OCI-LY1 (cell line): ENCODE measurements around the gene NSD2.

ENCODE experiments used
- H2AFZ ChIP-seq: fragments of 200-600 bp; sonication (generic), shearing (Covaris generic); 2 replicates; pipeline ENCODE4 v1.6.0; 2014; ENCODE audit warnings: antibody characterized with exemption, mild to moderate bottlenecking, low read length
- H3F3A ChIP-seq: fragments of 200-600 bp; sonication (generic), shearing (Covaris generic); 2 replicates; pipeline ENCODE4 v1.6.0; 2014; ENCODE audit warnings: mild to moderate bottlenecking, antibody characterized with exemption, low read length, moderate library complexity; ENCODE audit not compliant: insufficient read depth
- H3K27ac ChIP-seq: fragments of 200-600 bp; sonication (generic); 2 replicates; pipeline ENCODE4 v1.5.1; 2014; ENCODE audit warnings: low read length, mixed run types, mild to moderate bottlenecking, low read depth; ENCODE audit not compliant: poor library complexity, severe bottlenecking
- H3K27me3 ChIP-seq: fragments of 200-600 bp; sonication (generic); 2 replicates; pipeline ENCODE4 v1.6.0; 2014; ENCODE audit warnings: antibody characterized with exemption, mild to moderate bottlenecking, low read length, moderate library complexity; ENCODE audit not compliant: insufficient read depth
- H3K36me3 ChIP-seq: fragments of 200-600 bp; sonication (generic); 2 replicates; pipeline ENCODE4 v1.6.1; 2014; ENCODE audit warnings: mild to moderate bottlenecking, antibody characterized with exemption, low read length, moderate library complexity, mixed read lengths; ENCODE audit not compliant: insufficient read depth
- H3K4me1 ChIP-seq: fragments of 200-600 bp; sonication (generic); 2 replicates; pipeline ENCODE4 v1.5.1; 2014; ENCODE audit warnings: mild to moderate bottlenecking, low read length, moderate library complexity; ENCODE audit not compliant: insufficient read depth, severe bottlenecking
- H3K4me2 ChIP-seq: fragments of 200-600 bp; sonication (generic), shearing (Covaris generic); 2 replicates; pipeline ENCODE4 v1.6.1; 2014; ENCODE audit warnings: low read length
- H3K4me3 ChIP-seq: fragments of 200-600 bp; sonication (generic); 2 replicates; pipeline ENCODE4 v1.5.1; 2014; ENCODE audit warnings: low read length, low read depth, mild to moderate bottlenecking, mixed read lengths; ENCODE audit not compliant: poor library complexity, severe bottlenecking
- H3K79me2 ChIP-seq: fragments of 200-600 bp; shearing (Covaris generic); 2 replicates; pipeline ENCODE4 v1.6.1; 2016; ENCODE audit warnings: mixed run types, low read length, mixed read lengths; ENCODE audit not compliant: insufficient read depth
- H3K9ac ChIP-seq: fragments of 200-600 bp; sonication (generic), shearing (Covaris generic); 2 replicates; pipeline ENCODE4 v1.6.1; 2014; ENCODE audit warnings: mild to moderate bottlenecking, low read length, mixed read lengths
- H3K9me2 ChIP-seq: fragments of 200-600 bp; sonication (generic), shearing (Covaris generic); 2 replicates; pipeline ENCODE4 v1.6.1; 2014; ENCODE audit warnings: low read depth, mild to moderate bottlenecking, low read length, mixed read lengths
- H3K9me3 ChIP-seq: fragments of 200-600 bp; shearing (Covaris generic); 2 replicates; pipeline ENCODE4 v1.6.1; 2014; ENCODE audit warnings: low read length, mixed read lengths
- H4K20me1 ChIP-seq: fragments of 200-600 bp; sonication (generic), shearing (Covaris generic); 2 replicates; pipeline ENCODE4 v1.6.0; 2016; ENCODE audit warnings: mild to moderate bottlenecking, low read length; ENCODE audit not compliant: insufficient read depth
- EZH2 ChIP-seq: fragments of 200-600 bp; sonication (generic), shearing (Covaris generic); IDR thresholded peaks from 2 replicates; pipeline ENCODE4 v1.8.0; 2017; ENCODE audit warnings: borderline replicate concordance, mixed run types, mild to moderate bottlenecking, antibody characterized with exemption, low read length, moderate library complexity, mixed read lengths
- TF ChIP-seq, protein P1 (sequence below): fragments of 200-600 bp; sonication (generic), shearing (Covaris generic); IDR thresholded peaks from 2 replicates; pipeline ENCODE4 v1.5.1; 2017; ENCODE audit warnings: mild to moderate bottlenecking, antibody characterized with exemption, low read length, moderate library complexity, mixed read lengths

The NSD2 gene

DNA sequence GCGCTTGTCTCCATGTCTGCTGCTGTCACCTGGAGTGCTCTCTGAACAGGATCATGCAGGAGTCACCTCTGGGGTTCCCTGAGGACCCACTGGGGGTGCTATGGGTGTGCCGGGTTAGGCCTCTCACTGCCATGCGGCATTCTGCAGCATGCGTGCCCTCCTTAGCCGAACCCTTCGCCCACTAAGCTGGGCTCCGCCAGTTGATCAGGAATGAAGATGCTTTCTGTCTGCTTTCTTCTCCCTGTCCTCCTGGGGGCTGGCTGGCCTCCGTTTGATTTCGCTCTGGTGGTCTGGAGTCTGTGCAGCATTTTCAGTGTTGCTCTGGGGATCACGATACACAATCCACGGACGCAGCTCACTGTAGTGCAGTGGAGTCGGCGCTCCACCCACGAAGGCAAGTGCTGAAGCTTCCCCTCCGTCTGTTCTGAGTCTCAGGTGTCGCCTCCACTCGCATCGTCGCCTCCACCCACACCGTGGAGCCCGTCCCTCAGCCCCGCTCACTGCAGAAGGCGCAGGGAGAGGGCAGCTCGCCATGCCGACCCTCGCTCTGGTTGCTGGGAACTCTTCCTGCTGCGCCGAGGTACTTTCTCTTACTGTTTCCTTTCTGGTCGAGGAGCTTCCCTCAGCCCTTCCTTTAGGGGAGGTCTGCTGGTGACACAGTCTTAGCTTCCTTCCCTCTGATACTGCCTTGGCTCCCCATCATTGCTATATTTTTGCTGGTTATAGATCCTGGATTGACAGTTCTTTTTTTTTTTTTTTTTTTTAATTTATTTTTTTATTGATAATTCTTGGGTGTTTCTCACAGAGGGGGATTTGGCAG, 44.5 kb upstream of the NSD2 start:
- H3K4me2 ChIP-seq = no peak overlapping the region
- H3K4me3 ChIP-seq = no peak overlapping the region
- H4K20me1 ChIP-seq = no peaks in the 10 kb centered on the region
- H3K4me1 ChIP-seq = peaks cover 25% of the 10 kb centered on the region
- no peaks in the 10 kb centered on the region for H3K79me2 ChIP-seq
- no peaks in the 10 kb centered on the region for H3F3A ChIP-seq
- H3K36me3 ChIP-seq = peaks cover 29% of the 10 kb centered on the region
- H2AFZ ChIP-seq = no peak overlapping the region
- H3K9ac ChIP-seq = no peak overlapping the region
- no peaks in the 10 kb centered on the region for H3K27me3 ChIP-seq
- no peaks in the 10 kb centered on the region for H3K9me3 ChIP-seq
- no peak overlapping the region for H3K27ac ChIP-seq
- H3K9me2 ChIP-seq = no peaks in the 10 kb centered on the region
- TF ChIP-seq, protein P1, sequence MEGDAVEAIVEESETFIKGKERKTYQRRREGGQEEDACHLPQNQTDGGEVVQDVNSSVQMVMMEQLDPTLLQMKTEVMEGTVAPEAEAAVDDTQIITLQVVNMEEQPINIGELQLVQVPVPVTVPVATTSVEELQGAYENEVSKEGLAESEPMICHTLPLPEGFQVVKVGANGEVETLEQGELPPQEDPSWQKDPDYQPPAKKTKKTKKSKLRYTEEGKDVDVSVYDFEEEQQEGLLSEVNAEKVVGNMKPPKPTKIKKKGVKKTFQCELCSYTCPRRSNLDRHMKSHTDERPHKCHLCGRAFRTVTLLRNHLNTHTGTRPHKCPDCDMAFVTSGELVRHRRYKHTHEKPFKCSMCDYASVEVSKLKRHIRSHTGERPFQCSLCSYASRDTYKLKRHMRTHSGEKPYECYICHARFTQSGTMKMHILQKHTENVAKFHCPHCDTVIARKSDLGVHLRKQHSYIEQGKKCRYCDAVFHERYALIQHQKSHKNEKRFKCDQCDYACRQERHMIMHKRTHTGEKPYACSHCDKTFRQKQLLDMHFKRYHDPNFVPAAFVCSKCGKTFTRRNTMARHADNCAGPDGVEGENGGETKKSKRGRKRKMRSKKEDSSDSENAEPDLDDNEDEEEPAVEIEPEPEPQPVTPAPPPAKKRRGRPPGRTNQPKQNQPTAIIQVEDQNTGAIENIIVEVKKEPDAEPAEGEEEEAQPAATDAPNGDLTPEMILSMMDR = no peak
- TF ChIP-seq EZH2 = no peak

DNA sequence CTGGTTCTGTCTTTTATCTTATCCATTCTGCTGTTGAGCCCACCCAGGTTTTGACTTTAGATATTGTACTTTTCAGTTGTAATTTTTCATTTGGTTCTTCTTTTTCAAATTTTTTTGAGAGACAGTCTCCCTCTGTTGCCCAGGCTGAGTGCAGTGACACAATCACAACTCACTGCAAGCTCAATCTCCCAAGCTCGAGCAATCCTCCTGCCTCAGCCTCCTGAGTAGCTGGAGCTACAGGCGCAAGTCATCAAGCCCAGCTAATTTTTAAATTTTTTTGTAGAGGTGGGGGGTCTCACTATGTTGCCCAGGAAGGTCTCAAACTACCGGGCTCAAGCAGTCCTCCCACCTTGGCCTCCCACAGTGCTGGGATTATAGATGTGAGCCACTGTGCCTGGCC, 41.0 kb upstream of the NSD2 start:
- Histone ChIP-seq H3K79me2 (no peaks in the 10 kb centered on the region), H3F3A (no peaks in the 10 kb centered on the region), H3K4me3 (no peak overlapping the region), H3K27me3 (no peaks in the 10 kb centered on the region), H3K9me2 (no peaks in the 10 kb centered on the region), H4K20me1 (no peaks in the 10 kb centered on the region), H3K36me3 (peaks cover 36% of the 10 kb centered on the region), H3K9ac (peak overlapping the region; percentile 46), H3K4me2 (peak overlapping the region; percentile 24; the same call in 1 of the 2 replicates), H3K27ac (peak overlapping the region; percentile 94), H3K9me3 (no peaks in the 10 kb centered on the region), H2AFZ (no peak overlapping the region), H3K4me1 (peaks cover 49% of the 10 kb centered on the region)
- TF ChIP-seq, protein P1 = no peak
- no peak for TF ChIP-seq EZH2

GRCh38 chr4:1830642-1831228, 40.5 kb upstream of the NSD2 start:
- H3K9me3 ChIP-seq = no peaks in the 10 kb centered on the region
- H3K79me2 ChIP-seq = no peaks in the 10 kb centered on the region
- no peaks in the 10 kb centered on the region for H4K20me1 ChIP-seq
- no peaks in the 10 kb centered on the region for H3F3A ChIP-seq
- H3K4me3 ChIP-seq = no peak overlapping the region
- no peaks in the 10 kb centered on the region for H3K27me3 ChIP-seq
- H3K27ac ChIP-seq = peak overlapping the region; percentile 94
- H3K4me1 ChIP-seq = peaks cover 49% of the 10 kb centered on the region
- peak overlapping the region; percentile 46; the same call in 1 of the 2 replicates for H3K9ac ChIP-seq
- H3K36me3 ChIP-seq = peaks cover 35% of the 10 kb centered on the region
- TF ChIP-seq, protein P1 = no peak
- H2AFZ ChIP-seq = no peak overlapping the region
- H3K9me2 ChIP-seq = no peaks in the 10 kb centered on the region
- H3K4me2 ChIP-seq = peak overlapping the region; percentile 24; the same call in 1 of the 2 replicates
